GM18909 (cell line): Measurements from ENCODE around the gene KCNMA1.

Experiments used
- ATAC-seq: cut with Tn5 transposase; IDR thresholded peaks from one replicate; pipeline ENCODE4 v1.9.1; 2021; ENCODE audit warnings: mild to moderate bottlenecking; ENCODE audit not compliant: unreplicated experiment, poor library complexity

Gene KCNMA1

GRCh38 chr10:76925636-76926405 lies 711.8 kb downstream of the KCNMA1 start:
- ATAC-seq: no peak

- ATAC-seq: no peak
Observed at GRCh38 chr10:76922666-76923065, 714.9 kb downstream of the KCNMA1 start.

GRCh38 chr10:76921383-76922010 lies 716.1 kb downstream of the KCNMA1 start:
- no peak for ATAC-seq

DNA sequence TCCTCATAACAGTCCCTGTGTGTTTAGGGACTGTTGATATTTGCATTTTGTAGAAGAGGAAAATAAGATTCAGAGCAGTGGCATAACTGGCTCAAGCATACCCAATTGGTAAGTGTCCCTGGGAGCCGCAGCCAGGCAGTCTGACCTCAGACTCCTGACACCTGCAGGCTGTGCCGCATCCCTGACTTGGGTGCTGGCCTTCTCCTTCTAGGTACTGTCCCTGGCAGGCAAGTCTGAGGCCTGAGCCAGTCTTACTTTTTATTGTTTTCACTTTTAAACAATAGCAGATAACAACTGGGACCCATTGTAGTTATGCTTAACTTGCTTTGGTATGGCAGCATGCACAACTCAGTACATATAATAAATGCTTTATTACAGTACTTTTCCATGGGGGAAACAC lies 717.0 kb downstream of the KCNMA1 start:
- no peak for ATAC-seq

DNA sequence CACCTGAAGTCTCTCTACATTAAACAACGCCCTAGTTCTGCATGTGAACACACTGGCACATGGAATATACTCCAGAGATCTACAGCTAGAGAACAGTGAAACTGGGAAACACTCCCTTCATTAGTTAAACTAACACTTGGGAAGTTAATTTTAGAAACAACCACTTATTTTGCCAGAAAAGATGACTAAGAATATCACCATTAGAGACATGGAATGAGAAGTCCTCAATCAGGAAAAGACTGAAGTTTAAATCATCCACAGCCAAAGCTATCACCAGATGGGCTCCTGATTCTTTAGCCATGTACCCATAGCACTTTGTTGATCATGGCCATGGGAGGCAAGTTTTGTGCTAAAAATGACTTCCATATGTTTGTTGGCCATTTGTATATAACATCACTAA lies 719.5 kb downstream of the KCNMA1 start:
- ATAC-seq: no peak

GRCh38 chr10:76917071-76917470 lies 720.5 kb downstream of the KCNMA1 start:
- ATAC-seq: no peak

- ATAC-seq: no peak
Observed at GRCh38 chr10:76916536-76916935, 721.1 kb downstream of the KCNMA1 start.

GRCh38 chr10:76915316-76915715 lies 722.3 kb downstream of the KCNMA1 start:
- ATAC-seq: no peak

- no peak for ATAC-seq
Observed at GRCh38 chr10:76911184-76911583, 726.4 kb downstream of the KCNMA1 start.

GRCh38 chr10:76910184-76910962 lies 727.2 kb downstream of the KCNMA1 start:
- ATAC-seq: no peak

GRCh38 chr10:76906256-76906655 lies 731.4 kb downstream of the KCNMA1 start:
- ATAC-seq: no peak

GRCh38 chr10:76905251-76905650 lies 732.4 kb downstream of the KCNMA1 start:
- ATAC-seq: no peak

- ATAC-seq: no peak
Observed at GRCh38 chr10:76903387-76903945, 734.1 kb downstream of the KCNMA1 start.

GRCh38 chr10:76902949-76903348 lies 734.7 kb downstream of the KCNMA1 start:
- ATAC-seq: no peak

DNA sequence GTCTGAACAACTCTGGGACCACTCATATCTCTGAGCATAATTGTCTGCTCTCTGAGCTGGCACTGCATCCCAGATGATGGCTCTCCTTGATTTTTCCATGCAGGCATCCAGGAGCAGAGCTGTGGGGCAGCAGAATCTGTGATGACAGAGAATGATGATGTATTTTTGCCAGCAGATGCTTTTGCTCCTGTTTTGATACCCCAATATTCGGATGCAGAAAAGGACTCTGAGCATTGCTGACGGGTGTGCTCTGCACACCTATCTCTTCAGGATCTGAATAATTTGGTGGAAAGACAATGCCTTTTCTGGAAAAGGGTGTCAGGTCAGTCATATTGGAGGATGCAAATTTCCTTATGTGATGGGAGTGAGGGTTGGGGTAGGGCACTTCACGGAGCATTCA lies 735.9 kb downstream of the KCNMA1 start:
- ATAC-seq: no peak

- no peak for ATAC-seq
Observed at GRCh38 chr10:76899490-76899889, 738.1 kb downstream of the KCNMA1 start.

- no peak for ATAC-seq
Observed at GRCh38 chr10:76892766-76893479, 744.7 kb downstream of the KCNMA1 start.

GRCh38 chr10:76887223-76888010 lies 750.2 kb downstream of the KCNMA1 start:
- no peak for ATAC-seq

DNA sequence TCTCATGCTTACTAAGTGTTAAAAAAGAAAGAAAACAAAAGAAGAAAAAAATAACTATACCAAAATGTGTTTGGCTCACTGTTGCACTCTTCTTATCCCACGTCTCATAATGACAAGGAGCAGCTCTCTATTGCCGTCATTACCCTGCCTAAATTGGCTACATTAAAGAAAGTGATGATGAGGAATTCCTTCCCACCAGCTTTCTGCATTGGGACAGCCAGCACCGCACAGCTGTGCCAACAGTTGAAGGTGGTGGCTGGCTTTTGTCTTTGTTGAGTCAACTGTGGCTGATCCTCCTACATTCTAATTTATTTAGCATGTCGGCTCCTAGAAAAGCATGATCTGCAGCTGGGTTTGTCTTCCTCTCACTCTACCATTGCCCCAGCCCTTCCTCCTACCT lies 751.8 kb downstream of the KCNMA1 start:
- ATAC-seq: no peak
